ENCODE results near the gene C3orf38. TPM values are rescaled to one million over a fixed set of nuclear protein-coding genes. Genes with fewer than 3 reads are reported as not detected.

The C3orf38 gene
- total RNA-seq, 2 donors from 2014 or later: 21.8 to 24.4 TPM

DNA sequence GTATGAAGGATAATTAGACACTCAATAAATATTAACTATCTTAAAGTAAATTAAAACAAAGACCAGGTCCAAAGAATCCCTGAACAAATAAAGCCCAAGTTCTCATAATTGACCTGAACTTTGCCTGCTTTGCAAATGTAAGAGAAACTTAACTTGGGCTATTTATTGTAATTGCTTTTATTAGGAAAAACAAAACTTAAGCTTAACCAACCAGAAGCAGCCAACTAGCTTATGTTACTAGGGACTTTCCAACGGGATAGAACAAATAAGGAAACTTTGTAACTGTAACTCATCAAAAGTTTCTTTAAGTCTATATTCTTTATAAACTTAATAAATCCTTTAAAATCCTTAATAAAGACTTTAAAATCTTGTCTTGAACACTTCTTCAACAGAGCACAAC lies 48.4 kb downstream of the C3orf38 start:
- no peak overlapping the region for H3K27ac Mint-ChIP-seq
- ATAC-seq: no peak
- DNase-seq (ENCODE audit: low spot score in 2 of 2): no peak
- H3K9me3 Mint-ChIP-seq: no peaks in the 10 kb centered on the region
- no peaks in the 10 kb centered on the region for H3K36me3 Mint-ChIP-seq

- peak; percentile 68 to 80 for ATAC-seq
- H3K27ac Mint-ChIP-seq: no peak overlapping the region
Measured at GRCh38 chr3:88203642-88204055, 53.9 kb downstream of the C3orf38 start.

More at GRCh38 chr3:88203642-88204055, 53.9 kb downstream of the C3orf38 start:
- no peaks in the 10 kb centered on the region for H3K36me3 Mint-ChIP-seq
- H3K9me3 Mint-ChIP-seq: no peaks in the 10 kb centered on the region
- peak in 1 of 2 donors; percentile 59 for DNase-seq (ENCODE audit: low spot score in 2 of 2)

Other genes starting within 250 kb of the C3orf38 start
- 100 to 1,000 TPM in 1 of 2 donors, 10 to 100 TPM in 1; 95.9 to 121 TPM for gene CGGBP1, start 91.0 kb upstream of the C3orf38 start, total RNA-seq
- gene ZNF654, start 90.7 kb upstream of the C3orf38 start, total RNA-seq: 10 to 100 TPM; 22.4 to 29.6 TPM